HG02588 (cell line): ENCODE results near the gene FBXO8.
"Not testable (repeated sequence)": the region's sequence is repeated elsewhere in the genome, so short reads cannot be mapped to it uniquely, and the experiment has no call there.

ENCODE experiments used
- ATAC-seq: cut with Tn5 transposase; IDR thresholded peaks from one replicate; pipeline ENCODE4 v1.9.1; 2021; ENCODE audit warnings: mild to moderate bottlenecking, moderate library complexity; ENCODE audit not compliant: unreplicated experiment

The FBXO8 gene

DNA sequence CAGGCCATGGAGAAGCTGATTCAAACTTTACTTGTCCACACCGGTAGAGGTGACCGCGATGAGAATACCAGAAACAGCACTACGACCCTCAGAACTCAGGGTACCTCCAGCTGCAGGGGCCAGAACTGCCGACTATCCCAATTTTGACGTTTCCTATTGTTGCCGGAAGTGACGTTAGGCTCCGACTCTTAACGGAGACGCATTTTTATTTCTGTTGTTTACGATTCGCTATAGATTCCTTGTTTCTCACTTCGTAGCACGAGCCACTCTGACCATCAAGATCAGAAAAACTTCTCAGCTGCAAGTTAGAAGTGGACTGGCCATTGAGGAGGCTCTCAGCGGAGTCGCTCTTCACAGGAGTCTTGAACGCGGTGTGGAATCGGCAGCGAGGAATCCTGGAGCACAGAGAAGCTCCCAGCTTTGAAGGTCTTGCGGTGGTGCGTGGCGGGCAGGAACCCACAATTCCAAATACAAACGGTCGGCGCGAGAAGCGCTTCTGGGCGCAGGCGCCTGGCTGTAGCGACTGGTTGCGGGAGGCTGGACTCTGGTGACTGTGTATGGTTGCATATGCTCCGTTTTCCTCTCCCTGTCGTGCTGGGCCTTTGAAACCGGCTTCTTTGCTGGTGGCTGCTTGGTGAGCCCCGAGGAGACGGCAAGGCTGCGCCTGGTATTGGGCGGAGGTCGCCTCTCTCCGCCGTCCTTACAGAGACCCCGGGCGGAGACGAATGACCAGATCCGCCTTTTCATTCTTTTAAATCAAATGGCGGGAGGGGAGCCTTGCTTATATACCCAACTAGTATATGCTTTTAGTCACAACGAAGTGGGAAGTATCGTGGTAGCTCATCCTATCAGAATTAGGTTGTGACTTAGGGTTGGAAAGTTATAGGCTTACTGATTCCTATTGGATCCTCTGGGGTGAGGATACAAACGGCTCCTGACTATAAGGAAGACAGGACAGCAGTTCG lies at the start of gene FBXO8, which contains the start of gene CEP44:
Gene FBXO8, minus strand, starts transcription at position 161 of the 965 bp plus-strand sequence. CDS start 20,575 bp downstream, outside the sequence.
Gene CEP44, plus strand, starts transcription at position 405 of the 965 bp plus-strand sequence. CDS start 15,211 bp downstream, outside the sequence.
- peak; percentile 61 for ATAC-seq

DNA sequence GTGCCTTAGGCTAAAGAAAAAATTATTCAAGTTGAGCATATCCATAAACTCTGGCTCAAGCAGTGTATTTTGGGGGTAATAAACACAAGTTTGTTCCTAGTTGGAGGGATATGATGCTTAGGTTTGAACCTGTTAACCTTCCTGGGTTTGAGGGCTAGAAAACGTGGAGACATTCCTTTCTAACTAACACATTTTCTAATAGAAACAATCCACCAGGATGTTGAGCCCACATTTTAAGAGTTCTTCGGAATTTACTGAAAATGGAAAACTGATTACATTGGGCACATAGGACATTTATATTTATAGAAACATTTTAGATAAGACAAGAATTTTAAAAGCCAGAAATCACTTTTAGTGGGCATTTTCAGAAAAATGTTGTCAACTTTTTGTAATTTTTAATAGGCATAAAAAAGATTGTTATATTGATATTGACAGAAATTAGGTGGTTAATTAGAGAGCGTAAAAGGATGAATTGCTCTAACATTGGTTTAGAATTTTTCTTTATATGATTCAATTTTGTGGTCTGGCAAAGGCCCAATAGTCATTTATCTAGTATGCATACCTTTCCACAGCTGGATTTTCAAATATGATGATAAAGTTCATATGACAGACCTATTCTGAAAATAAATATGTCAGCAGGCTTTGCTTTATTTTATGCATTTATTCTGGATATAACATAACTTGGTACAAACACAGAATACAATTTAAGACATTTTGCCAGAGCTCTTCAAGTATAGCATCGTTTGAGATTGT lies 49.5 kb upstream of the FBXO8 start:
- no peak for ATAC-seq

- no peak for ATAC-seq
Observed at GRCh38 chr4:174324725-174325124, 41.3 kb upstream of the FBXO8 start.

- ATAC-seq: no peak
Observed at GRCh38 chr4:174324236-174324635, 40.8 kb upstream of the FBXO8 start.

DNA sequence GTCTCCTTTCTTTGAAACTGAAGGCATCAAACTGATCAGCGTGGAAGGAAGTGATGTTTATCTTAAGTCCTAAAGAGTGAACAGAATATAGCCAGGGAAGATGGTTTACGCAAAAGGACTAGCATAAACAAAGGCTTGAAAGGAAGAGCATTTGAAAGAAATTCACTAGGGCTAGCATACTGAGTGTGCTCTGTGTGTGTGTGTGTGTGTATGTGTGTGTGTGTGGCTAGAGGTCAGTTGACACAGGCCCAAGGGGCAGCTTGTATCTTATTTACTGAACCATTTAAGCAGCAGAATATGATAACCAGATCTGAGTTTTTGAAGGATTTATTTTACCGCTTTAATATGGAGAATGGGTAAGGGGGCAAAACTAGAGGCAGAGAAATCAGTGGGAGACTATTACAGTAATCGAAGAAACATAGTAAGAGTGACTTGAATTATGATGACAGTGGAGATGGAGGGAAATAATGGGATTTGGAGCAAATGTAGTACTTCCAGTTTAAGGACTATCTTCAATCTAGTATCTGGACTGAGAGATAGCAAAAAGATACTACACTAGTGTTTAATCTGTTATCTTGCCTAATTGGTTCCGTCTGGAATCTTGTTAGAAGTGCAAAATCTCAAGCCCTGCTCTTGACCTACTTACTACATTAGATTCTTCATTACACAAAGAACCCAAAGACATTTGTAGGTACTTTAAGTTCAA lies 37.2 kb upstream of the FBXO8 start:
- ATAC-seq: no peak

- no peak for ATAC-seq
Observed at GRCh38 chr4:174318829-174319764, 35.6 kb upstream of the FBXO8 start.

- ATAC-seq: no peak
Observed at GRCh38 chr4:174317531-174317930, 34.1 kb upstream of the FBXO8 start.

DNA sequence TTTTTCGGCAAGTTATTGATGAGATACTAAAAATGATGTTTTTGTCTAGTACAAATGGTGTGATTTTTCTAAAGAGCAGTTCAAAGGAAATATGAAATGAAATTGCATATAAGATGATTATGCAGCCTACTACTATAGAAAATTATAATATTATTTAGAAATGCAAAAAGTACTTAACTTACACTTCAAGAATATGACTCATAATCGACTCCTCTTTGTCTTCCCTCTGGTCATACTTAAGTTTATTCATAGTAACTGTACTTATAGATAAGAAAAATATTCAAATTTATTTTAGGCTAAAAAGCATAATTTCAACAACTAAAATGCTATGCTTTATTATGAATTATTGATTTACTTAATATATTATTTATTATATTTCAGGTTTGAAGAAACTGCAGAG lies 33.5 kb upstream of the FBXO8 start:
- no peak for ATAC-seq

DNA sequence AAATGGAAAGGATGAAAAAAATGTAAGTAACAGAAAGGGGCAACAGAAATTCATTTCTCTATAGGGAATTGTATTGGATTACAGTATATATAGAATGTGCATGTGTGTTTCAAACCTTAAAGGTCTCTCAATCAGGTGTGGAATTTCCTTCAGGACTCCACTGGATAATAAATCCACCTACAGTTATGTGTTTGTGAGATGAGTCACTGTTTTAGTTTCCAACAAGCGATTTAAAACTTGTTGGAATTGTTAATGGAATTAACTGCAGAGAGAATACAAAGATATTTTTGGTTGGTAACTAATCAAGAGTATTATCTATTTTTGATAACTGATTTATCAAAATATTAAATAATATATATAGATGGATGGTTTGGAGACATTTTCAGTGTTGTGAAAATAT lies 33.1 kb upstream of the FBXO8 start:
- no peak for ATAC-seq

DNA sequence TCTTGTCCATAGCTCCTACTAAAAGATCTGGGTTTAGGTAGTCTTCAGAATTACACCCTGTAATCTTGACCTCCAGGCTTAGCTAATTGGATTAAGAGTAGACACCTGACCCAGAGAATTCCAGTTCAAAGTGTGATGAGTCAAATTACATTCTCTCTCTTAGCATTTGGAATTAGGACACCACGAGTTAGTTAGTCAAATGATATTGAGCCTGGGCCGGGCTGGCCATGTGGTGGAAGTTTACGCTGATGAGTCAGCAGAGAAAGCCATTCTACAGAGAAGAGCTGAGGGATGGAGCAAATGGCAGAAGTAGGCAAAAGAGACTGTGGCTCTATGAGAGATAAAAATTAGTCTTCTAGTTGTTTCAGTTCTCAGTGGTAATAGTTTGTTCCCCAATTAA lies 31.3 kb upstream of the FBXO8 start:
- no peak for ATAC-seq

- no peak for ATAC-seq
Observed at GRCh38 chr4:174314274-174314673, 30.8 kb upstream of the FBXO8 start.

GRCh38 chr4:174312993-174313392 lies 29.5 kb upstream of the FBXO8 start:
- no peak for ATAC-seq

DNA sequence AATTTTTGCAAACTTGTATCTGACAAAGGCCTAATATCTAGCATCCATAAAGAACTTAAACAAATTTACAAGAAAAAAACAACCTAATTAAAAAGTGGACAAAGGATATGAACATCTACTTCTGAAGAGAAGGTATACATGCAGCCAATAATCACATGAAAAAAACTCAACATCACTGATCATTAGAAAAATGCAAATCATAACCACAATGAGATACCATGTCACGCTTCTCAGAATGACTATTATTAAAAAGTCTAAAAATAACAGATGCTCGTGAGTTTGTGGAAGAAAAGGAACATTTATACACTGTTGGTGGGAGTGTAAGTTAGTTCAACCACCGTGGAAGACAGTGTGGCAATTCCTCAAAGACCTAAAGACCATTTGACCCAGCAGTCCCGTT lies 24.2 kb upstream of the FBXO8 start:
- ATAC-seq: no peak

- no peak for ATAC-seq
Observed at GRCh38 chr4:174305961-174306360, 22.5 kb upstream of the FBXO8 start.

GRCh38 chr4:174304664-174305063 lies 21.2 kb upstream of the FBXO8 start:
- ATAC-seq: no peak

GRCh38 chr4:174303687-174304086 lies 20.2 kb upstream of the FBXO8 start:
- no peak for ATAC-seq

- ATAC-seq: not testable (repeated sequence)
Observed at GRCh38 chr4:174295142-174295541, 11.7 kb upstream of the FBXO8 start.

DNA sequence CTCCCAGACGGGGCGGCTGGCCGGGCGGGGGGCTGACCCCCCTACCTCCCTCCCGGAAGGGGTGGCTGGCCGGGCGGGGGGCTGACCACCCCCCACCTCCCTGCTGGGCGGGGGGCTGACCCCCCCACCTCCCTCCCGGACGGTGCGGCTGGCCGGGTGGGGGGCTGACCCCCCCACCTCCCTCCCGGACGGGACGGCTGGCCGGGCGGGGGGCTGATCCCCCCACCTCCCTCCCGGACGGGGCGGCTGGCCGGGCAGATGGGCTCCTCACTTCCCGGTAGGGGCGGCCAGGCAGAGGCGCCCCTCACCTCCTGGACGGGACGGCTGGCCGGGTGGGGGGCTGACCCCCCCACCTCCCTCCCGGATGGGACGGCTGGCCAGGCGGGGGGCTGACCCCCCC lies 11.2 kb upstream of the FBXO8 start:
- not testable (repeated sequence) for ATAC-seq

- no peak for ATAC-seq
Observed at GRCh38 chr4:174292473-174292872, 9.0 kb upstream of the FBXO8 start.

- no peak for ATAC-seq
Observed at GRCh38 chr4:174286870-174287269, 3.4 kb upstream of the FBXO8 start.
